Endothelial cell of umbilical vein (primary cell): Measurements from ENCODE around the gene TLE4. TPM values are rescaled to one million over a fixed set of nuclear protein-coding genes. Genes with fewer than 3 reads are reported as not detected.

Experiments used
- BruUV-seq: library from RNA; stranded (reverse); fragments of 400-500 nt; replicated peaks from 2 replicates; lab custom pipeline; 2021; lab: Mats Ljungman, UMichigan
- CTCF ChIA-PET: fragments of 300-600, 350-600 bp; sonication (Branson Sonifier 250); formaldehyde crosslinking; loops from one replicate; lab custom pipeline; 2021; ENCODE audit warnings: antibody characterized with exemption, inconsistent platforms; lab: Charles Lee
- POLR2A ChIA-PET: fragments of 300-600, 350-600 bp; sonication (Branson Sonifier 250); formaldehyde crosslinking; loops from one replicate; lab custom pipeline; 2021; ENCODE audit warnings: antibody characterized with exemption, inconsistent platforms; lab: Charles Lee
- DNase-seq: peaks from one replicate; pipeline ENCODE4 v3.0.0-alpha.2; 2011; ENCODE audit warnings: low read depth, low spot score
- FAIRE-seq: peaks from 2 replicates; lab custom pipeline; 2011; peaks lifted over from hg19 to GRCh38; lab: Jason Lieb, UNC
- H2AFZ ChIP-seq: 2 replicates; pipeline ENCODE4 v1.6.0; 2012; ENCODE audit warnings: low read depth, low read length, control low read depth, inconsistent platforms
- H3K27ac ChIP-seq: 2 replicates; pipeline ENCODE4 v1.5.1; 2011; ENCODE audit warnings: low read depth, mild to moderate bottlenecking, control low read depth, low read length, moderate library complexity; ENCODE audit not compliant: insufficient read depth
- H3K27me3 ChIP-seq, 2 experiments: 2 replicates each; pipeline versions ENCODE4 v1.6.0 to v1.6.1; 2011; ENCODE audit warnings: low read length in 2 of 2, mixed read lengths in 1 of 2; ENCODE audit not compliant: control insufficient read depth in 2 of 2, insufficient read depth in 2 of 2
- H3K36me3 ChIP-seq, 2 experiments: 2 replicates in 1 of 2; 3 replicates in 1 of 2; pipeline ENCODE4 v1.5.1; 2011; ENCODE audit warnings: low read length in 2 of 2, mild to moderate bottlenecking in 1 of 2, moderate library complexity in 1 of 2; ENCODE audit not compliant: control insufficient read depth in 2 of 2, insufficient read depth in 2 of 2; ENCODE audit errors: extremely low read depth in 1 of 2
- H3K4me1 ChIP-seq: 3 replicates; pipeline ENCODE4 v1.5.1; 2011; ENCODE audit warnings: mild to moderate bottlenecking, low read length; ENCODE audit not compliant: control insufficient read depth, insufficient read depth; ENCODE audit errors: extremely low read depth
- H3K4me2 ChIP-seq: 2 replicates; pipeline ENCODE4 v1.6.1; 2011; ENCODE audit warnings: low read length, control low read depth, mixed read lengths; ENCODE audit not compliant: insufficient read depth
- H3K4me3 ChIP-seq, 3 experiments: fragments of 200-600 bp in 1 of 3; sonication (generic), shearing (Covaris generic) in 1 of 3; replicated peaks in 1 of 3; 2 replicates each; pipeline ENCODE4 v1.5.1; 2011 to 2016; ENCODE audit warnings: control low read depth in 3 of 3, low read length in 3 of 3, mild to moderate bottlenecking in 2 of 3, inconsistent platforms in 1 of 3, low read depth in 1 of 3, moderate library complexity in 1 of 3; ENCODE audit not compliant: insufficient read depth in 1 of 3
- H3K79me2 ChIP-seq: 2 replicates; pipeline ENCODE4 v1.6.0; 2012; ENCODE audit warnings: low read length, inconsistent platforms; ENCODE audit not compliant: control insufficient read depth, insufficient read depth
- H3K9ac ChIP-seq: replicated peaks from 2 replicates; pipeline ENCODE3; 2011; ENCODE audit warnings: low read length, control low read depth; ENCODE audit not compliant: insufficient read depth; ENCODE audit errors: extremely low read depth
- H3K9me1 ChIP-seq: replicated peaks from 3 replicates; pipeline ENCODE4 v1.6.0; 2011; ENCODE audit warnings: mild to moderate bottlenecking, low read length; ENCODE audit not compliant: control insufficient read depth, insufficient read depth; ENCODE audit errors: extremely low read depth
- H3K9me3 ChIP-seq: replicated peaks from 2 replicates; pipeline ENCODE4 v1.5.1; 2012; ENCODE audit warnings: low read length, inconsistent platforms; ENCODE audit not compliant: control insufficient read depth, insufficient read depth
- H4K20me1 ChIP-seq: replicated peaks from 2 replicates; pipeline ENCODE3; 2011; ENCODE audit warnings: mild to moderate bottlenecking, low read length; ENCODE audit not compliant: control insufficient read depth, insufficient read depth; ENCODE audit errors: extremely low read depth
- EZH2 ChIP-seq: IDR thresholded peaks from 2 replicates; pipeline ENCODE4 v1.6.1; 2012; ENCODE audit warnings: borderline replicate concordance, low read depth, mild to moderate bottlenecking, moderate library complexity, low read length, inconsistent platforms; ENCODE audit not compliant: severe bottlenecking
- FOS ChIP-seq: IDR thresholded peaks from 2 replicates; pipeline ENCODE4 v1.6.1; 2011; ENCODE audit warnings: mild to moderate bottlenecking, low read length, moderate library complexity, borderline replicate concordance; ENCODE audit not compliant: insufficient read depth
- GATA2 ChIP-seq: IDR thresholded peaks from 2 replicates; pipeline ENCODE4 v1.7.0; 2011; ENCODE audit warnings: low read depth, mild to moderate bottlenecking, moderate library complexity, mixed read lengths, low read length; ENCODE audit not compliant: insufficient read length, insufficient read depth
- JUN ChIP-seq: IDR thresholded peaks from 2 replicates; pipeline ENCODE4 v1.6.1; 2011; ENCODE audit warnings: borderline replicate concordance, low read depth; ENCODE audit not compliant: insufficient read length, insufficient read depth
- MYC ChIP-seq: IDR thresholded peaks from one replicate; pipeline ENCODE4 v1.6.1; 2011; ENCODE audit warnings: mild to moderate bottlenecking, low read depth, low read length
- POLR2A ChIP-seq: IDR thresholded peaks from 2 replicates; pipeline ENCODE4 v1.6.1; 2012; ENCODE audit warnings: low read depth, mild to moderate bottlenecking, control low read depth, low read length
- POLR2AphosphoS5 ChIP-seq: IDR thresholded peaks from 2 replicates; pipeline ENCODE4 v1.6.1; 2012; ENCODE audit warnings: low read depth, mild to moderate bottlenecking, control low read depth, low read length, moderate library complexity; ENCODE audit not compliant: insufficient read depth
- dilution Hi-C: fragments of 300-500 bp; cut with MboI; formaldehyde crosslinking; loops from one replicate; pipeline ENCODE4 v1.15.0; 2019; ENCODE audit warnings: low sequenced_read_pairs; ENCODE audit not compliant: extremely low pct_ligation_motif_present
- intact Hi-C: fragments of 100-400 bp; cut with micrococcal nuclease; formaldehyde crosslinking; loops from one replicate; pipeline ENCODE4 v1.10.0; 2022
- polyA plus RNA-seq, 4 experiments: library from polyadenylated mRNA; depleted of rRNA in 3 of 4; stranded (reverse) in 3 of 4; unstranded in 1 of 4; fragments of >200 nt; gene quantifications; 2 replicates each; pipeline versions ENCODE4 v1.2.1 to v1.2.3, GENCODE V29; 2011 to 2012; ENCODE audit warnings: missing spikeins in 1 of 4
- total RNA-seq: library from RNA; stranded (reverse); gene quantifications from 2 replicates; pipeline ENCODE4 v1.2.3, GENCODE V29; 2021
- TF ChIP-seq, protein P1 (sequence below): IDR thresholded peaks from 2 replicates; pipeline ENCODE4 v1.6.1; 2011; ENCODE audit not compliant: insufficient read depth, insufficient read length
- TF ChIP-seq, protein P2 (sequence below), 2 donors: IDR thresholded peaks; 1 replicate in 1 of 2; 2 replicates in 1 of 2; pipeline ENCODE4 v1.5.1; 2011; ENCODE audit warnings: low read length in 2 of 2, mild to moderate bottlenecking in 2 of 2, moderate library complexity in 2 of 2, control low read depth in 1 of 2, inconsistent platforms in 1 of 2, low read depth in 1 of 2; ENCODE audit not compliant: insufficient read depth in 1 of 2; ENCODE audit errors: extremely low read depth in 1 of 2

TLE4 gene
- total and polyA plus RNA-seq, 2 donors (not counting 3 experiments of a cell fraction or from before 2014, with no cell fraction given): 31.4 to 32.3 TPM

DNA sequence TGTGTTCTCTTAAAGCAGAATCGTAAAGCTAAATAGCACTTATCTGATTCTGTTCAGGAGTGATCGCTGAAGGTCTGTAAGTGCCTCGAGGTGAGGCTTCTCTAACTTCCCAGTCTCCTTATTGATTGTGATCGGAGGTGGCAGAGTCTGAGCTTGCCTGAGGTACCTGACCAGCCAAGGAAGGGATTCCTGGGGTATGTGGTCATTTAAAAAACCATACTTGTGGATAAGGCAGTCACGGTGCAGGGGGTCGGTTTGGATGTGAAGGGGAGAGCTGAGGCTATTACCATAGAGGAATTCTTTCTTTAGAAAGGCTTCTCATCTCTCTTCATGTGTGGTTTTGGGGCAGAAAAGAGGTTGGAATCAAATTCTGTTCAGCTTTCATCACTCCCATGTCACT lies 193.7 kb downstream of the TLE4 start:
- TF ChIP-seq, protein P1, sequence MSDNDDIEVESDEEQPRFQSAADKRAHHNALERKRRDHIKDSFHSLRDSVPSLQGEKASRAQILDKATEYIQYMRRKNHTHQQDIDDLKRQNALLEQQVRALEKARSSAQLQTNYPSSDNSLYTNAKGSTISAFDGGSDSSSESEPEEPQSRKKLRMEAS: no peak
- no peaks in the 10 kb centered on the region for H3K79me2 ChIP-seq
- H3K27ac ChIP-seq: no peak overlapping the region
- H3K9me1 ChIP-seq: no peaks in the 10 kb centered on the region
- H3K4me3 ChIP-seq: no peak overlapping the region
- no peak for DNase-seq
- H3K27me3 ChIP-seq: no peaks in the 10 kb centered on the region
- ChIA-PET POLR2A (no interaction called here), CTCF (no interaction called here)
- no peaks in the 10 kb centered on the region for H4K20me1 ChIP-seq
- H3K4me1 ChIP-seq: no peaks in the 10 kb centered on the region
- H3K4me2 ChIP-seq: no peak overlapping the region
- H2AFZ ChIP-seq: no peak overlapping the region
- no peaks in the 10 kb centered on the region for H3K36me3 ChIP-seq
- dilution Hi-C loops (no loop called here), intact Hi-C loops (no loop called here)
- no peak for FAIRE-seq
- H3K9ac ChIP-seq: no peak overlapping the region
- no peaks in the 10 kb centered on the region for H3K9me3 ChIP-seq
- no TSS peak for BruUV-seq

DNA sequence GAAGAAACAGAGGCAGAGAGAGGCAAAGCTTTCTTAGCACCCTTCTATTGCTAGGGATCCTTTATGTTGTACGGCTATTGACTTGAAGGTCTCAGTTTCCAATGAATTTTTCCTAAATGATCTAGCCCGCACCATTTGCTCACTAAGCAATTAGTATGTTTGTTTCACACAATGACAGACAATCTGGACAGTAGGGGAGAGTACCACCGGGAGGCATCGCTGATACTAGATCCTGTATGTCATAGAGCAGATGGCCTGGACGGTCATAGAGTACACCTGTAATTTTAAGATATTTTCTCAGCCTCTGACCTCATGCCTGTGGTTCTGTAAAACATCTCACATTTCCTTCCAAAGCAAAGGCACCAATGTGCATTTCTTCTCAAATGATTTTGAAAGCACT lies 194.3 kb downstream of the TLE4 start:
- Histone ChIP-seq H3K9me3 (no peaks in the 10 kb centered on the region), H3K9me1 (no peaks in the 10 kb centered on the region), H4K20me1 (no peaks in the 10 kb centered on the region), H3K27ac (no peak overlapping the region), H3K27me3 (no peaks in the 10 kb centered on the region), H3K4me3 (no peak overlapping the region), H3K79me2 (no peaks in the 10 kb centered on the region), H2AFZ (no peak overlapping the region), H3K36me3 (no peaks in the 10 kb centered on the region), H3K4me1 (no peaks in the 10 kb centered on the region), H3K9ac (no peak overlapping the region), H3K4me2 (no peak overlapping the region)
- ChIA-PET POLR2A (no interaction called here), CTCF (no interaction called here)
- dilution Hi-C loops: no loop called here
- intact Hi-C loops: no loop called here
- no peak for TF ChIP-seq JUN
- TF ChIP-seq MYC: no peak
- TF ChIP-seq, protein P2, sequence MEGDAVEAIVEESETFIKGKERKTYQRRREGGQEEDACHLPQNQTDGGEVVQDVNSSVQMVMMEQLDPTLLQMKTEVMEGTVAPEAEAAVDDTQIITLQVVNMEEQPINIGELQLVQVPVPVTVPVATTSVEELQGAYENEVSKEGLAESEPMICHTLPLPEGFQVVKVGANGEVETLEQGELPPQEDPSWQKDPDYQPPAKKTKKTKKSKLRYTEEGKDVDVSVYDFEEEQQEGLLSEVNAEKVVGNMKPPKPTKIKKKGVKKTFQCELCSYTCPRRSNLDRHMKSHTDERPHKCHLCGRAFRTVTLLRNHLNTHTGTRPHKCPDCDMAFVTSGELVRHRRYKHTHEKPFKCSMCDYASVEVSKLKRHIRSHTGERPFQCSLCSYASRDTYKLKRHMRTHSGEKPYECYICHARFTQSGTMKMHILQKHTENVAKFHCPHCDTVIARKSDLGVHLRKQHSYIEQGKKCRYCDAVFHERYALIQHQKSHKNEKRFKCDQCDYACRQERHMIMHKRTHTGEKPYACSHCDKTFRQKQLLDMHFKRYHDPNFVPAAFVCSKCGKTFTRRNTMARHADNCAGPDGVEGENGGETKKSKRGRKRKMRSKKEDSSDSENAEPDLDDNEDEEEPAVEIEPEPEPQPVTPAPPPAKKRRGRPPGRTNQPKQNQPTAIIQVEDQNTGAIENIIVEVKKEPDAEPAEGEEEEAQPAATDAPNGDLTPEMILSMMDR (IDR thresholded peaks at IDR 0.05; ENCODE audit: extremely low read depth in 1 of 2, insufficient read depth in 1 of 2, low read depth in 1 of 2, low read length in 2 of 2): no peak
- TF ChIP-seq POLR2AphosphoS5: no peak
- TF ChIP-seq POLR2A: no peak
- no peak for TF ChIP-seq EZH2
- no peak for TF ChIP-seq GATA2
- TF ChIP-seq, protein P1: no peak
- no peak for TF ChIP-seq FOS
- FAIRE-seq: no peak
- DNase-seq: no peak
- BruUV-seq: no TSS peak
